OCI-LY1 (cell line): ENCODE results near the gene CMTM2.

ENCODE experiments used
- H2AFZ ChIP-seq: fragments of 200-600 bp; sonication (generic), shearing (Covaris generic); 2 replicates; pipeline ENCODE4 v1.6.0; 2014; ENCODE audit warnings: antibody characterized with exemption, mild to moderate bottlenecking, low read length
- H3F3A ChIP-seq: fragments of 200-600 bp; sonication (generic), shearing (Covaris generic); 2 replicates; pipeline ENCODE4 v1.6.0; 2014; ENCODE audit warnings: mild to moderate bottlenecking, antibody characterized with exemption, low read length, moderate library complexity; ENCODE audit not compliant: insufficient read depth
- H3K27ac ChIP-seq: fragments of 200-600 bp; sonication (generic); 2 replicates; pipeline ENCODE4 v1.5.1; 2014; ENCODE audit warnings: low read length, mixed run types, mild to moderate bottlenecking, low read depth; ENCODE audit not compliant: poor library complexity, severe bottlenecking
- H3K27me3 ChIP-seq: fragments of 200-600 bp; sonication (generic); 2 replicates; pipeline ENCODE4 v1.6.0; 2014; ENCODE audit warnings: antibody characterized with exemption, mild to moderate bottlenecking, low read length, moderate library complexity; ENCODE audit not compliant: insufficient read depth
- H3K36me3 ChIP-seq: fragments of 200-600 bp; sonication (generic); 2 replicates; pipeline ENCODE4 v1.6.1; 2014; ENCODE audit warnings: mild to moderate bottlenecking, antibody characterized with exemption, low read length, moderate library complexity, mixed read lengths; ENCODE audit not compliant: insufficient read depth
- H3K4me1 ChIP-seq: fragments of 200-600 bp; sonication (generic); 2 replicates; pipeline ENCODE4 v1.5.1; 2014; ENCODE audit warnings: mild to moderate bottlenecking, low read length, moderate library complexity; ENCODE audit not compliant: insufficient read depth, severe bottlenecking
- H3K4me2 ChIP-seq: fragments of 200-600 bp; sonication (generic), shearing (Covaris generic); 2 replicates; pipeline ENCODE4 v1.6.1; 2014; ENCODE audit warnings: low read length
- H3K4me3 ChIP-seq: fragments of 200-600 bp; sonication (generic); 2 replicates; pipeline ENCODE4 v1.5.1; 2014; ENCODE audit warnings: low read length, low read depth, mild to moderate bottlenecking, mixed read lengths; ENCODE audit not compliant: poor library complexity, severe bottlenecking
- H3K79me2 ChIP-seq: fragments of 200-600 bp; shearing (Covaris generic); 2 replicates; pipeline ENCODE4 v1.6.1; 2016; ENCODE audit warnings: mixed run types, low read length, mixed read lengths; ENCODE audit not compliant: insufficient read depth
- H3K9ac ChIP-seq: fragments of 200-600 bp; sonication (generic), shearing (Covaris generic); 2 replicates; pipeline ENCODE4 v1.6.1; 2014; ENCODE audit warnings: mild to moderate bottlenecking, low read length, mixed read lengths
- H3K9me2 ChIP-seq: fragments of 200-600 bp; sonication (generic), shearing (Covaris generic); 2 replicates; pipeline ENCODE4 v1.6.1; 2014; ENCODE audit warnings: low read depth, mild to moderate bottlenecking, low read length, mixed read lengths
- H3K9me3 ChIP-seq: fragments of 200-600 bp; shearing (Covaris generic); 2 replicates; pipeline ENCODE4 v1.6.1; 2014; ENCODE audit warnings: low read length, mixed read lengths
- H4K20me1 ChIP-seq: fragments of 200-600 bp; sonication (generic), shearing (Covaris generic); 2 replicates; pipeline ENCODE4 v1.6.0; 2016; ENCODE audit warnings: mild to moderate bottlenecking, low read length; ENCODE audit not compliant: insufficient read depth
- EZH2 ChIP-seq: fragments of 200-600 bp; sonication (generic), shearing (Covaris generic); IDR thresholded peaks from 2 replicates; pipeline ENCODE4 v1.8.0; 2017; ENCODE audit warnings: borderline replicate concordance, mixed run types, mild to moderate bottlenecking, antibody characterized with exemption, low read length, moderate library complexity, mixed read lengths
- TF ChIP-seq, protein P1 (sequence below): fragments of 200-600 bp; sonication (generic), shearing (Covaris generic); IDR thresholded peaks from 2 replicates; pipeline ENCODE4 v1.5.1; 2017; ENCODE audit warnings: mild to moderate bottlenecking, antibody characterized with exemption, low read length, moderate library complexity, mixed read lengths

The CMTM2 gene

DNA sequence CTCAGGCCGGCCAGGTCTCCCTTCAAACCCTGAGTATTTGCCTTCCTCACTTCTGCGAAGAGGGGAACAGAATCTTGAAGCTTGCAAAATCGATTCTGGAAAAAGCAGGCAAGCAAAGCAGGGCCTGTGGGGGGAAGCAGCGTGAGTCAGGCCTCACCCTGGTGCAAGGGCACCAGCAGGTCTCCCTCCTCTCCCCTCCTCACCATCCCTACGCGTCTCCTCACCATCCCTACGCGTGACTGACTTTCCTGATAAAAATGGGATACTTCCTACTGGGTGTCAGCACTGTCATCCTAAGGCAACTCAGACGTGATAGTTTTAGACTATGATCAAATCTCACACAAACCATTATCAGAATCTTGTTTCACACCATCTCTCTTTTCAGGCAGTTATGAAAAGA, 37.3 kb downstream of the CMTM2 start:
- Histone ChIP-seq H3K36me3 (peaks cover 16% of the 10 kb centered on the region), H2AFZ (no peak overlapping the region), H3K9ac (no peak overlapping the region), H3K4me1 (no peaks in the 10 kb centered on the region), H3K4me2 (no peak overlapping the region), H3K9me2 (no peaks in the 10 kb centered on the region), H3K27me3 (no peaks in the 10 kb centered on the region), H3K9me3 (no peaks in the 10 kb centered on the region), H3K27ac (no peak overlapping the region), H4K20me1 (no peaks in the 10 kb centered on the region), H3K79me2 (no peaks in the 10 kb centered on the region), H3K4me3 (no peak overlapping the region), H3F3A (no peaks in the 10 kb centered on the region)
- TF ChIP-seq, protein P1, sequence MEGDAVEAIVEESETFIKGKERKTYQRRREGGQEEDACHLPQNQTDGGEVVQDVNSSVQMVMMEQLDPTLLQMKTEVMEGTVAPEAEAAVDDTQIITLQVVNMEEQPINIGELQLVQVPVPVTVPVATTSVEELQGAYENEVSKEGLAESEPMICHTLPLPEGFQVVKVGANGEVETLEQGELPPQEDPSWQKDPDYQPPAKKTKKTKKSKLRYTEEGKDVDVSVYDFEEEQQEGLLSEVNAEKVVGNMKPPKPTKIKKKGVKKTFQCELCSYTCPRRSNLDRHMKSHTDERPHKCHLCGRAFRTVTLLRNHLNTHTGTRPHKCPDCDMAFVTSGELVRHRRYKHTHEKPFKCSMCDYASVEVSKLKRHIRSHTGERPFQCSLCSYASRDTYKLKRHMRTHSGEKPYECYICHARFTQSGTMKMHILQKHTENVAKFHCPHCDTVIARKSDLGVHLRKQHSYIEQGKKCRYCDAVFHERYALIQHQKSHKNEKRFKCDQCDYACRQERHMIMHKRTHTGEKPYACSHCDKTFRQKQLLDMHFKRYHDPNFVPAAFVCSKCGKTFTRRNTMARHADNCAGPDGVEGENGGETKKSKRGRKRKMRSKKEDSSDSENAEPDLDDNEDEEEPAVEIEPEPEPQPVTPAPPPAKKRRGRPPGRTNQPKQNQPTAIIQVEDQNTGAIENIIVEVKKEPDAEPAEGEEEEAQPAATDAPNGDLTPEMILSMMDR: no peak
- TF ChIP-seq EZH2: no peak

DNA sequence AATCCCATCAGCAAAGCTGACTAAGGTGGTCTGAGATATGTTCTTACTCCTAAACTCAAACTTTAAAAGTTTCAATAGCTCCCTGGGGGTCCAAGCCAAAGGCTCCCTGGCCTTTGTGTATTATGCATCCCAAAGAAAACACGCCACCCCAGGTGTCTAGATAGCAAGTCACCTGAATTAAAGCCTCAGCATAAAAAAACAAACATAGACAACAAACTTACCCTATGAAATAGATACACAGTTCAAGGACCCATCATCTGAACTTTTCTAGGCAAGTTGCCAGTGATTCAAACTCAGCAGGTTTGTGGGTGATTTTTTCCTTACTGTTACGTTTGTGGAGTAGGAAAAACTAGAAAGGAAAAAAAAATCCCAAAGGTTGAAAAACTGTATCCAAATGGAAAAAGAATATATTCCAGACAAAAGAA, 37.8 kb downstream of the CMTM2 start:
- Histone ChIP-seq H3F3A (no peaks in the 10 kb centered on the region), H4K20me1 (no peaks in the 10 kb centered on the region), H3K4me2 (no peak overlapping the region), H2AFZ (no peak overlapping the region), H3K4me1 (no peaks in the 10 kb centered on the region), H3K79me2 (no peaks in the 10 kb centered on the region), H3K27me3 (no peaks in the 10 kb centered on the region), H3K9ac (no peak overlapping the region), H3K9me2 (no peaks in the 10 kb centered on the region), H3K27ac (no peak overlapping the region), H3K36me3 (peaks cover 12% of the 10 kb centered on the region), H3K9me3 (no peaks in the 10 kb centered on the region), H3K4me3 (no peak overlapping the region)
- TF ChIP-seq, protein P1: no peak
- no peak for TF ChIP-seq EZH2

DNA sequence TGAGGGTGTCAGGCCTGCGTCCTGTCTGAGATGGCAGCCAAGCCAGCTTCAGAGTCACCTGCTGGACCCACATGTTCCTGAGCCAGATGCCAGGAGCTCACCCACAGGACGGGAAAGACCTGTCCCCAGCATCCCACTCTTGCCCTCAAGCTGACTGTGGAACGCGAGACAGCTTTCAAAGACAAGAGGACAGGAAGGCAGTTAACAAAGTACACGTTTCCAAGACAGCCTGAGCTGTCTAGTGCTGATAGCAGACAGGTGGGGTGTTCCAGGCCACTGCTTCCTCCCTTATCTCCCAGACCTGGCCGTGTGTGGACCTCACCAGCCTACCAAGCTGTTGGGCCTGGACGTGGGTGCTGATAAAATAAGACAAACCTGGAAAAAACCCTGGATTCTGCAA, 38.5 kb downstream of the CMTM2 start:
- no peak overlapping the region for H3K27ac ChIP-seq
- no peak overlapping the region for H3K4me2 ChIP-seq
- no peaks in the 10 kb centered on the region for H3F3A ChIP-seq

More for the DNA sequence above, 38.5 kb downstream of the CMTM2 start:
- Histone ChIP-seq H3K36me3 (peaks cover 6% of the 10 kb centered on the region), H3K4me3 (no peak overlapping the region), H3K79me2 (no peaks in the 10 kb centered on the region), H3K4me1 (no peaks in the 10 kb centered on the region), H3K9me2 (no peaks in the 10 kb centered on the region), H4K20me1 (no peaks in the 10 kb centered on the region), H3K27me3 (no peaks in the 10 kb centered on the region), H3K9ac (no peak overlapping the region), H3K9me3 (no peaks in the 10 kb centered on the region), H2AFZ (no peak overlapping the region)
- TF ChIP-seq EZH2: no peak
- TF ChIP-seq, protein P1: no peak
